Neural progenitor cell (in vitro differentiated cells): Measurements from ENCODE around the gene MACROD2.

ENCODE experiments used
- CTCF ChIP-seq: fragments of 200-600 bp; sonication (generic); IDR thresholded peaks from 2 replicates; pipeline ENCODE4 v1.5.1; 2017; ENCODE audit warnings: antibody characterized with exemption, mild to moderate bottlenecking
- EZH2 ChIP-seq: fragments of 200-600 bp; sonication (generic); IDR thresholded peaks from 2 replicates; pipeline ENCODE4 v1.6.1; 2017; ENCODE audit warnings: antibody characterized with exemption, mild to moderate bottlenecking, moderate library complexity
- EZH2phosphoT487 ChIP-seq: fragments of 200-600 bp; sonication (generic); IDR thresholded peaks from 2 replicates; pipeline ENCODE4 v1.6.1; 2017; ENCODE audit warnings: antibody characterized with exemption

GRCh38 chr20:14634665-14635064 is 639.3 kb downstream of the MACROD2 start:
- no peak for TF ChIP-seq CTCF
- no peak for TF ChIP-seq EZH2
- no peak for TF ChIP-seq EZH2phosphoT487
